Activated naive CD4-positive, alpha-beta T cell treated with anti-CD3 and anti-CD28 coated beads, Interleukin-2, amount 50 U/mL, for 16 hours (primary cell): ENCODE data around the gene GCN1.

Experiments used
- DNase-seq: peaks from one replicate; pipeline ENCODE4 v3.0.0-alpha.2; 2020

Gene GCN1

GRCh38 chr12:120141336-120141735, 53.2 kb downstream of the GCN1 start:
- no peak for DNase-seq

GRCh38 chr12:120140603-120141002, 53.9 kb downstream of the GCN1 start:
- DNase-seq: no peak

- DNase-seq: no peak
Observed at GRCh38 chr12:120139958-120140357, 54.6 kb downstream of the GCN1 start.

GRCh38 chr12:120138366-120138765, 56.1 kb downstream of the GCN1 start:
- DNase-seq: no peak

GRCh38 chr12:120137833-120138232, 56.7 kb downstream of the GCN1 start:
- DNase-seq: no peak

- DNase-seq: no peak
Observed at GRCh38 chr12:120136093-120136770, 58.3 kb downstream of the GCN1 start.

GRCh38 chr12:120134307-120134980, 60.1 kb downstream of the GCN1 start:
- no peak for DNase-seq

GRCh38 chr12:120132863-120133385, 61.6 kb downstream of the GCN1 start:
- no peak for DNase-seq

GRCh38 chr12:120132054-120132836, 62.3 kb downstream of the GCN1 start:
- no peak for DNase-seq

GRCh38 chr12:120131116-120131515, 63.4 kb downstream of the GCN1 start:
- DNase-seq: no peak

GRCh38 chr12:120130011-120130410, 64.5 kb downstream of the GCN1 start:
- DNase-seq: no peak

- no peak for DNase-seq
Observed at GRCh38 chr12:120126635-120127005, 67.9 kb downstream of the GCN1 start.

- no peak for DNase-seq
Observed at GRCh38 chr12:120125792-120126634, 68.5 kb downstream of the GCN1 start.

- DNase-seq: no peak
Observed at GRCh38 chr12:120125029-120125428, 69.5 kb downstream of the GCN1 start.

- no peak for DNase-seq
Observed at GRCh38 chr12:120121766-120122293, 72.7 kb downstream of the GCN1 start.

- DNase-seq: no peak
Observed at GRCh38 chr12:120121343-120121742, 73.2 kb downstream of the GCN1 start.

GRCh38 chr12:120119271-120119973, 75.1 kb downstream of the GCN1 start:
- DNase-seq: peak; percentile 45

- DNase-seq: no peak
Observed at GRCh38 chr12:120118321-120119061, 76.0 kb downstream of the GCN1 start.

GRCh38 chr12:120117961-120118320, 76.6 kb downstream of the GCN1 start:
- no peak for DNase-seq

- peak; percentile 96 for DNase-seq
Observed at GRCh38 chr12:120116792-120117651, 77.5 kb downstream of the GCN1 start.
